Retinal pigment epithelial cell (primary cell): ENCODE results near the gene RPS3A.
A peak's percentile ranks its signal among the peaks of the same experiment; 100 is the strongest.

Source experiments
- DNase-seq: peaks from one replicate; pipeline ENCODE4 v3.0.0-alpha.2; 2010; ENCODE audit warnings: low read depth
- H3K4me3 ChIP-seq: 2 replicates; pipeline ENCODE4 v1.5.1; 2011; ENCODE audit warnings: mild to moderate bottlenecking, low read length, control low read depth, moderate library complexity
- TF ChIP-seq, protein P1 (sequence below): conservative IDR thresholded peaks from 2 replicates; pipeline ENCODE4 v1.5.1; 2011; ENCODE audit warnings: low read depth, low read length, control low read depth, inconsistent platforms

RPS3A gene

GRCh38 chr4:151099976-151100417, 569 bp downstream of the RPS3A start:
- DNase-seq = peak; percentile 31
- TF ChIP-seq, protein P1, sequence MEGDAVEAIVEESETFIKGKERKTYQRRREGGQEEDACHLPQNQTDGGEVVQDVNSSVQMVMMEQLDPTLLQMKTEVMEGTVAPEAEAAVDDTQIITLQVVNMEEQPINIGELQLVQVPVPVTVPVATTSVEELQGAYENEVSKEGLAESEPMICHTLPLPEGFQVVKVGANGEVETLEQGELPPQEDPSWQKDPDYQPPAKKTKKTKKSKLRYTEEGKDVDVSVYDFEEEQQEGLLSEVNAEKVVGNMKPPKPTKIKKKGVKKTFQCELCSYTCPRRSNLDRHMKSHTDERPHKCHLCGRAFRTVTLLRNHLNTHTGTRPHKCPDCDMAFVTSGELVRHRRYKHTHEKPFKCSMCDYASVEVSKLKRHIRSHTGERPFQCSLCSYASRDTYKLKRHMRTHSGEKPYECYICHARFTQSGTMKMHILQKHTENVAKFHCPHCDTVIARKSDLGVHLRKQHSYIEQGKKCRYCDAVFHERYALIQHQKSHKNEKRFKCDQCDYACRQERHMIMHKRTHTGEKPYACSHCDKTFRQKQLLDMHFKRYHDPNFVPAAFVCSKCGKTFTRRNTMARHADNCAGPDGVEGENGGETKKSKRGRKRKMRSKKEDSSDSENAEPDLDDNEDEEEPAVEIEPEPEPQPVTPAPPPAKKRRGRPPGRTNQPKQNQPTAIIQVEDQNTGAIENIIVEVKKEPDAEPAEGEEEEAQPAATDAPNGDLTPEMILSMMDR = no peak
- H3K4me3 ChIP-seq = peak overlapping the region; percentile 100

DNA sequence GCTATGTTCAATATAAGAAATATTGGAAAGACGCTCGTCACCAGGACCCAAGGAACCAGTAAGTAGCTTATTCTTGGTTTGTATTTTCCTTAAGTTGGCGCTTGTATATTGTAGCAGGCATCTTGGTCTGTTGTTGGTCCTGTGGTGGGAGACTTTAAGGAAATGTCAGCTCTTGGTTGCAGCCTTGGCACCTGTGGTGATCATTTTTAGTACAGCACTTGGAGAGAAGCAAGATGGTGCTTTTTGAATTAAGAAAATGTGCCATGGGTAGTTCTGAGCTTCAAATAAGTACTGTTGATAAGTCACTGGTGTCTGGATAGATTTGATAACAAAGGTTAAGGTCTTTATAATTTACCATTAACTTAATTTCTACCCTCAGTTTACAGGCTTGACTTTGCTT, 1.1 kb downstream of the RPS3A start:
- TF ChIP-seq, protein P1 = no peak
- DNase-seq = no peak
- peak overlapping the region; percentile 100 for H3K4me3 ChIP-seq

DNA sequence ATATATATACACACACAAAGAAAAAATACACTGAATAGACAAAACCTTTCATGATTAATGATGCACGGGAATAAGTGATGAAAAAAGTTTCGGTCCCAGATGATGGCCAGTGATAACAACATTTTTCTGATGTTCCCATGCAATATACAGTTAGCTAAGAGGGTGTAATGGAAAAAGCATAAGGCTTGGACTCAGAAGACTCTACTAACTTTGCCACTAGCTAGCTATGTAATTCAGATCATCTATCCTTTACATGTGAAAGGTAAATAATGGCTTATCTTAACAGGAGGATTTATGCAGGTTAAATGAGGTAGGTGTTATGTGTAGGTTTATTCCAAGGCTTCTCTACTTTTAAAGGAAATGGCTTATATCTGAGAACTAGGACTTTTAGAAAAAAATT, 4.3 kb downstream of the RPS3A start:
- DNase-seq = no peak
- H3K4me3 ChIP-seq = no peak overlapping the region
- TF ChIP-seq, protein P1 = no peak

- TF ChIP-seq, protein P1 = no peak
Measured at GRCh38 chr4:151104621-151105020, 5.2 kb downstream of the RPS3A start.

GRCh38 chr4:151105454-151106032, 6.1 kb downstream of the RPS3A start:
- H3K4me3 ChIP-seq = no peak overlapping the region
- DNase-seq = no peak
- TF ChIP-seq, protein P1 = no peak

More at GRCh38 chr4:151104621-151105020, 5.2 kb downstream of the RPS3A start:
- DNase-seq = no peak
- no peak overlapping the region for H3K4me3 ChIP-seq

DNA sequence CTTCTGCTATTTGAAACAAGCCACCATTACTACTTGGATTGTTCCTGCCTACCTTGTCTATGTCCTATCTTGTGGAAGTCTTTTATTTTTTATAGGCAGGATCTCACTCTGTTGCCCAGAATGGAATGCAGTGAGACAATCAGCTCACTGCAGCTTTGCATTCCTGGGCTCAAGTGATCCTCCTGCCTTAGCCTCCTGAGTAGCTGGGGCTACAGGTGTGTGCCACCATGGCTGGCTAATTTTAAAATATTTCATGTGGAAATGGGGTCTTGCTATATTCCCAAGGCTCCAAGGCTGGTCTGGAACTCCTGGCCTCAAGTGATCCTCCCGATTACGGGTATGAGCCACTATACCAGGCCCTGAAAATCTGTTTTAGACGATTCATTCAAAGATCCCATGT, 7.6 kb downstream of the RPS3A start:
- DNase-seq = no peak
- H3K4me3 ChIP-seq = no peak overlapping the region
- TF ChIP-seq, protein P1 = no peak

DNA sequence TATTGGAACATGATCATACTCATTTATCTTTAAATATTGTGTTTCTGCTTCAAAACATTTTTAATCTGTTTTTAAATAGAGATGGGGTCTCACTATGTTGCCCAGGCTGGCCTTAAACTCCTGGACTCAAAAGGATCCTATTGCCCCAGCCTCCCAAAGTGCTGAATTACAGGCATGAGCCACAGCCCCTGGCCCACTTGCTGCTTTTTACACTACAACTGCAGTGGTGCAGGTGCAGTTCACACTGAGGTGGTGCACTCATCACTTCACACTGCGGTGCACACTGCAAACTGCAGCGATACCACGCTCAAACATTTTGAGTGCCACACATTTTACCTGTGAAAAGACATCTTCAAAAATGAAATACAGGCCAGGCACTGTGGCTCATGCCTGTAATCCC, 10.8 kb downstream of the RPS3A start:
- TF ChIP-seq, protein P1 = no peak
- no peak overlapping the region for H3K4me3 ChIP-seq
- DNase-seq = no peak
